GM10248 (cell line): Measurements from ENCODE around the gene BAHCC1.

ENCODE experiments used
- CTCF ChIA-PET: fragments of 300-600 bp; sonication (Branson Sonifier 250); formaldehyde crosslinking; extraction: SDS; loops from one replicate; lab custom pipeline; 2021; ENCODE audit warnings: antibody characterized with exemption; lab: Yijun Ruan, JAX
- POLR2A ChIA-PET: fragments of 350-650 bp; sonication (Branson Sonifier 250); formaldehyde crosslinking; extraction: SDS; loops from one replicate; lab custom pipeline; 2020; ENCODE audit warnings: antibody characterized with exemption; lab: Yijun Ruan, JAX
- DNase-seq: peaks from one replicate; pipeline ENCODE4 v3.0.0; 2012; ENCODE audit errors: extremely low spot score
- CTCF ChIP-seq: IDR thresholded peaks from 2 replicates; pipeline ENCODE4 v1.5.1; 2012; ENCODE audit warnings: mild to moderate bottlenecking, low read depth; ENCODE audit errors: extremely low read depth, missing control alignments, control extremely low read depth

Gene BAHCC1

DNA sequence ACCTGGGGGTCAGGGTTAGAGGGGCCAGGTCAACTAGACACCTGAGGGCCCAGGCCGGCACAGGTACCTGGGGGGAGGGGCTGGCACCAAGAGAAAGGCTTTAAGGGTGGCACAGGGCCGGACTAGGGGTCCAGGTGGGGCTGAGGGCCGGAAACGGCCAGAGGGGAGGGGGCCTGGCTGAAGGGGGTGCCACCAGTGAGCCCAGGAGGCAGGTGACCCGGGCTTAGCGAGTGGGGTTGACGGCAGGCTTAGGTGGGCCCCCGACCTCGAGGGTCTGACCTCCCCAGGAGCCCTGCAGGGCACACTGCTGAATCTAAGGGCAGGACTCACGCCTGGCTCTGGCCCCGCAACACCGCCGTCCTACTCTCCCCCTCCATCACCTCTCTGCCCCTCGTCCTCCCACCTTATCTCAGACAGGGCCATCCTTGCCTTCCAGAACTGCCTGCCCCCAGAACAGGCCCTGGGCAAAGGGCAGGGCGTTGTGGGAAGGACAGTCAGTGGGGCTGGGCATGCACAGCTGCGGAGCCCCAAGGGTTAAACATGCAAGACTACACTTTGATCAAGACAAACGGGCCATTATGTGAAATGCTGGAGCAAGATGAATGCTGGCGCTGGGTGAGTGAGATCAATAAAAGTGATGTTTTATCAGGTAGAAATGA is 73.0 kb downstream of the BAHCC1 start:
- CTCF ChIA-PET = no interaction called here
- POLR2A ChIA-PET = no interaction called here
- no peak for TF ChIP-seq CTCF
- no peak for DNase-seq

- CTCF ChIA-PET = no interaction called here
- DNase-seq = no peak
- TF ChIP-seq CTCF = no peak
- POLR2A ChIA-PET = no interaction called here
These were observed 73.5 kb downstream of the BAHCC1 start for GRCh38 chr17:81468770-81469121.

GRCh38 chr17:81469266-81469665 is 74.0 kb downstream of the BAHCC1 start:
- DNase-seq = no peak
- ChIA-PET CTCF (no interaction called here), POLR2A (no interaction called here)
- TF ChIP-seq CTCF = no peak

DNA sequence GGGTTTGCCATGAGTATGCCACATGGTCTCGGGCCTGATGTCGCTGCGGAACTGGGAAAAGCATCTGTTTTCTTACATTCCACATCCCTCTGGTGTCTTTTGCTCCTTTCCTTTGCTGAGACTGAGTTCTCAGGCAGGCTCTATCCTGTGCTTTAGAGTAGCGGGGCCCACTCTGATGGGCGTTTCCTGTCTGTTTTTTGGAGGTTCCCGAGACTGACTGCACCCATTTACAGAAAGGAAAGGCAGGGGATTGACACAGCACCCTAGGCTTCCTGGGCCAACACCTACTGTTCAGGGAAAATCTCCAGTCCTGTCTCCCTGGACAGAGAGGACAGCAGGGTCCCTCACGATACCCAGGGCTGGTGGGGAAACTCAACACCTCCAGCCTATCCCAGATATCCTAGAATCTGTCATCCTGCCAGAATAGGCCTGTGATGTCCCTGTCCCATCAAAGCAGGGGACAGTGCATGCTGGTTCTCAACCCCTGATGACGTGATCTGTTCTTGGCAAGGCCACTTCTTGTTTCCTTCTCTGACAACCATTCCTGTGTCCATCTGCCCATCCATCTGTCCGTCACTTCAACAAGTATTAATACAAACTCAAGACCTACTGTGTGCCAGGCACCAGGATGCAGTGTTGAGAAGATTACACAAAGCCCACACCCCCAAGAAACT is 75.2 kb downstream of the BAHCC1 start:
- no peak for DNase-seq
- POLR2A ChIA-PET = no interaction called here
- CTCF ChIA-PET = no interaction called here
- no peak for TF ChIP-seq CTCF

DNA sequence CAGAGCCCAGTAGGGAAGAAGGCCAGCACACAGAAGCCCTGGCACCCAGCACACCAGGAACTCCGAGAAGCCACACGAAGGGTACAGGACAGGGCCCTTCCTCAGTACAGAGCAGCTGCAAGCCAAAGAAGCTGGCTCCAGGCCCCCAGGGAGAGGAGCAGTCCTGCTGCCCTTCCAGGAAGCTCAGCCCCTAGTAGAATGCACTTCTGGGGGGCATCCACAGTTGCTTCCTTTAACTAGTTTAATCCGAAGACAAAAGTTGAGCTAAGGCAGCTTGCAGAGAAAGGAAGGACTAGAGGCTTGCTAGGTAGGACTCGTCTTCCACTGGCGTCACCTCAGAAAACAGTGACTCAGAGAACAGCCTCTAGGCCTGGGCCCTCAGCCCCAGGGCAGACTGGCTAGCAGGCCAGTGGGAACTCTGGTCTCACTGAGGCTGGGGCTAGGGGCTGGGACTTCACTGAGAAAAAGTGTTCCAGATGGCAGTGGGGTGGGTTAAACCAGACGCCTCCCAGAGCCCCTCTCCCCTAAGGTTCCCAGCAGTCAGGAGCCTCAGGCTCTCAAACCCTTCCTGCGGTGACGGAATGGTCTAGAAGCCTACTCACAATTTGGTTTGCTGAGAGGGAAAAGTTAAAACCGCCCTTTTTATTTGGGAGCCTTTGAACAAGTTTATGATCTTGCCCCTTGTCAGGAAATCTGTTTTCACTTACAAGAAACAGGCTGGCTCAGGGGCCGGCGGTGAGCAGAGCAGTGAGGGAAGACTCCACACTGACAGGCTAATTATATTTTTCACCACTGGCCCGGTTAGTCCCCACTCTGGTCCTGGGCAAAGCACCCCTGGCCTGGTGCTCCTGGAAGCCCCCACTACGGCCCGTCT is 75.9 kb downstream of the BAHCC1 start:
- no peak for DNase-seq
- POLR2A ChIA-PET = no interaction called here
- TF ChIP-seq CTCF = no peak
- CTCF ChIA-PET = no interaction called here

DNA sequence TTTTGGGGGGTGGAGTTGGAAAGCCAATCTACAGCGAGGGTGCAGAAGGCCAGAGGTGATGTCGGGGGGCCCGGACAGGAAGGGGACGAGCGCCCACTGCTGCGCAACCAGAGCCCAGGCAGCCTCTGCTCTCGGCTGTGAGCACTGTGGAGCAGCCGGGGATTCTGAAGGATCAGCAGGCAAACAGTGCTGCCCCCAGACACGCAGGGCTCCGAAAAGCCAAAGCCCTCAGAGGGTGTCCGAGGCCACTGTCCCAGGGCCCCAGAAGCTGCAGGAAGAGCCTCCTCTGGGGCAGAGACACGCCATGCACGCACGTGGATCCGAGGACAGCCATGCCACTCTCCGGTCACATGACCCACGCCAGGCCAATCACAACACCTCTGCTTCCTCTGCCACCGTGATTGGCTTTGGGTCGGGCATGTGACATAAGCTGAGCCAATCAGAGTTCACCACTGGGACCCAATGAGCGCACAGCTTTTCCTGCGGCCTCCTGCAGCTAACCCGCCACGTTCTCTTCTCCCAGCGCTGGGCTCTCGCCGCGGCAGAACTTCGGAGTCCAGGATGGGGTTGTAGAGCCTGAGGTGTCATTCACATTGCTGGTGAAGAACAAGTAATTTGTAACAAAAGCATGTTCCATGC is 76.7 kb downstream of the BAHCC1 start:
- DNase-seq = no peak
- POLR2A ChIA-PET = no interaction called here
- TF ChIP-seq CTCF = no peak
- CTCF ChIA-PET = no interaction called here
